HG02571 (cell line): ENCODE data around the gene MAGEA6.
"Not testable (repeated sequence)": the region's sequence is repeated elsewhere in the genome, so short reads cannot be mapped to it uniquely, and the experiment has no call there.

ENCODE experiments used
- ATAC-seq: cut with Tn5 transposase; IDR thresholded peaks from one replicate; pipeline ENCODE4 v1.9.1; 2021; ENCODE audit warnings: mild to moderate bottlenecking, moderate library complexity; ENCODE audit not compliant: unreplicated experiment

MAGEA6 gene

DNA sequence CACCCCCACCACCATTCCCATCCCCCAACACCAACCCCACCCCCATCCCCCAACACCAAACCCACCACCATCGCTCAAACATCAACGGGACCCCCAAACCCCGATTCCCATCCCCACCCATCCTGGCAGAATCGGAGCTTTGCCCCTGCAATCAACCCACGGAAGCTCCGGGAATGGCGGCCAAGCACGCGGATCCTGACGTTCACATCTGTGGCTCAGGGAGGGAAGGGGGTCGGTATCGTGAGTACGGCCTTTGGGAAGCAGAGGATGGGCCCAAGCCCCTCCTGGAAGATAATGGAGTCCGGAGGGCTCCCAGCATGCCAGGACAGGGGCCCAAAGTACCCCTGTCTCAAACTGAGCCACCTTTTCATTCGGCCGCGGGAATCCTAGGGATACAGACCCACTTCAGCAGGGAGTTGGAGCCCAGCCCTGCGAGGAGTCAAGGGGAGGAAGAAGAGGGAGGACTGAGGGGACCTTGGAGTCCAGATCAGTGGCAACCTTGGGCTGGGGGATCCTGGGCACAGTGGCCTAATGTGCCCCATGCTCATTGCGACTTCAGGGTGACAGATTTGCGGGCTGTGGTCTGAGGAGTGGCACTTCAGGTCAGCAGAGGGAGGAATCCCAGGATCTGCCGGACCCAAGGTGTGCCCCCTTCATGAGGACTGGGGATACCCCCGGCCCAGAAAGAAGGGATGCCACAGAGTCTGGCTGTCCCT is 35.2 kb downstream of the MAGEA6 start:
- ATAC-seq = not testable (repeated sequence)

- ATAC-seq = no peak
Observed at GRCh38 chrX:152733261-152733975, 36.1 kb downstream of the MAGEA6 start, which contains the start of the genes CSAG1 and MAGEA12. CSAG1 (minus strand) TSS chrX:152733721; CDS start chrX:152732460, 1,261 bp downstream. MAGEA12 (plus strand) TSS chrX:152733757; CDS start chrX:152736162, 2,405 bp downstream.

DNA sequence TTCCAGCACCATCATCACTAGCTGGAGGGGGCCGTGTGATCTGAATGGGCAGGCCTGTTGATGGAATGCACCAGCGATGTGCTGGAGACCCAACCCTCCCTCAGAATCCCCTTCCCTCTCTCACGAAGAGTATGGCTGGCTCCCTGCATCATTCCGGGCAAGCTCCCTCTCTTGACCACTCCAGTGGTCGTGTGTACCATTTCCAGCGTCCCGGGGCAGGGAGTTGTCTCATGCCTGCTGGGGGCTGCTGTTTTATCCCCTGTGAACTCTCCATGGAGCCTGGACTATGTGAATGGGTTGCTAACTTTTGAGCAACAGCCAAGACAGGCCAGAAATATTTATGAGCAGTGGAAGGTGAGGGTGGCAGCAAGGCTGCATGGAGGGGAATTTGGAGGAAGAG is 44.1 kb downstream of the MAGEA6 start:
- ATAC-seq = no peak
